ENCODE data around the gene SLC25A24. TPM values are rescaled to one million over a fixed set of nuclear protein-coding genes. Genes with fewer than 3 reads are reported as not detected.

The SLC25A24 gene
- total and polyA plus RNA-seq, 4 experiments from 2014 or later = 17.3 to 23.1 (median 18.9) TPM

DNA sequence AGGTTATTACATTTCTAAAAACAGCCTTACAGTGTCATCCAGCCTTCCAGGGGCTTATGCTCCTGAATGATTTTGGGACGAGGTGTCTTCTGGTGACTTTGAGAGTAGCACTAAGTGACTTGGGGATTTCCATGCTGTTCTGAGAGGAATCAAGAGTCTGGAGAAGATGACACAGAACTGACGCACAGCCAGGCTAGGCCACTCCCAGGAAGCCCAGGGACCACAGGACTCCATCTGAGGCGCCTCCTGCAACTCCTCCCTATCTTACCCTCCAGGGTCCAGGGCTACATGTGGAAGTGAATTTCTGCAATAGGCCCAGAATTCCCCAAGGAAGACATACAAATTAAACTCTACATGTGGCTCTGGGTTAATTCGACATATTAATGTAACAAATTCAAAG is 92.5 kb downstream of the SLC25A24 start:
- Histone ChIP-seq H3K4me1 (ENCODE audit: insufficient read depth, low read length) (no peaks in the 10 kb centered on the region), H3K9me3 (ENCODE audit: control insufficient read depth in 1 of 2, low read length in 2 of 2) (no peaks in the 10 kb centered on the region), H3K36me3 (ENCODE audit: insufficient read depth, low read length) (no peaks in the 10 kb centered on the region), H3K4me3 (ENCODE audit: low read length in 2 of 2) (no peak overlapping the region), H3K27me3 (ENCODE audit: insufficient read depth, low read length) (no peaks in the 10 kb centered on the region), H3K27ac (ENCODE audit: low read depth, low read length) (no peak overlapping the region)
- Mint-ChIP-seq H3K4me3 (no peak overlapping the region), H3K27ac (peak overlapping the region in 1 of 7 donors; percentile 62), H3K4me1 (peaks cover 0 to 4% (median under 1%) of the 10 kb centered on the region in 4 donors), H3K36me3 (no peaks in the 10 kb centered on the region), H3K27me3 (peaks cover 0 to 2% of the 10 kb centered on the region in 2 donors), H3K9me3 (peaks cover 0 to 5% (median 0%) of the 10 kb centered on the region in 8 donors)
- ChIA-PET POLR2A (ENCODE audit: partially characterized antibody) (interaction anchor here (0.6 kb wide), 1 partner anchor 123 kb away, joined by 3 read pairs; no protein-coding TSS in a partner anchor), CTCF (ENCODE audit: partially characterized antibody) (interaction anchor here (1.5 kb wide), 1 partner anchor 18 kb away, joined by 3 read pairs; no protein-coding TSS in a partner anchor)
- intact Hi-C loops (cut with micrococcal nuclease) = no loop called here
- peak in 1 of 5 donors; percentile 50 for DNase-seq

DNA sequence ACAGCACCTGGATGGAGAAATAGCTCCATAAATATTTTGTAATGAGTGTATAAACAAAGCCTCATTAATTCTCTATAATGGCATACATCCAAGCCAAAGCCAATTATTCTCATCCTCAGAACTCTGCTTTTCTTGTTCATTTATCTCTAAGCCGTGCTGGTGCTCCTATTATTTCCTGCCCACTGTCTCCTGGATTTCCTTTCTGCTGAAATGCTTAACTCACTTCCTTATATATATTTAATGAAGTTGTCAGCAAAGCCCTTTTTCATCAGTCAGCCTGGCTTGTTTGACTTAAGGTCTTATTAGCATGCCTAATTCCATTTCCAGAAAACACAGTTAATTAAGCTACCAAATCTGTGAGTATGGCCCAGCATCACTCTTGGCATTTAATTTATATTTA is 93.4 kb downstream of the SLC25A24 start:
- no peak overlapping the region for H3K27ac Mint-ChIP-seq
- H3K4me1 ChIP-seq (ENCODE audit: insufficient read depth, low read length) = no peaks in the 10 kb centered on the region
- intact Hi-C loops (cut with micrococcal nuclease) = no loop called here
- no peak overlapping the region for H3K27ac ChIP-seq (ENCODE audit: low read depth, low read length)
- ChIA-PET CTCF (ENCODE audit: partially characterized antibody) (interaction anchor here (1.1 to 1.2 kb wide), 2 partner anchors 20 to 324 kb away, joined by 4 to 5 read pairs; no protein-coding TSS in a partner anchor), POLR2A (ENCODE audit: partially characterized antibody) (no interaction called here)
- no peaks in the 10 kb centered on the region for H3K36me3 Mint-ChIP-seq
- peaks cover 0 to 4% (median 0%) of the 10 kb centered on the region in 4 donors for H3K4me1 Mint-ChIP-seq
- no peak for DNase-seq
- no peaks in the 10 kb centered on the region for H3K27me3 ChIP-seq (ENCODE audit: insufficient read depth, low read length)
- H3K27me3 Mint-ChIP-seq = no peaks in the 10 kb centered on the region
- peaks cover 0 to 5% (median 0%) of the 10 kb centered on the region in 8 donors for H3K9me3 Mint-ChIP-seq
- no peaks in the 10 kb centered on the region for H3K9me3 ChIP-seq (ENCODE audit: control insufficient read depth in 1 of 2, low read length in 2 of 2)
- no peaks in the 10 kb centered on the region for H3K36me3 ChIP-seq (ENCODE audit: insufficient read depth, low read length)
- H3K4me3 ChIP-seq (ENCODE audit: low read length in 2 of 2) = no peak overlapping the region
- H3K4me3 Mint-ChIP-seq = no peak overlapping the region

DNA sequence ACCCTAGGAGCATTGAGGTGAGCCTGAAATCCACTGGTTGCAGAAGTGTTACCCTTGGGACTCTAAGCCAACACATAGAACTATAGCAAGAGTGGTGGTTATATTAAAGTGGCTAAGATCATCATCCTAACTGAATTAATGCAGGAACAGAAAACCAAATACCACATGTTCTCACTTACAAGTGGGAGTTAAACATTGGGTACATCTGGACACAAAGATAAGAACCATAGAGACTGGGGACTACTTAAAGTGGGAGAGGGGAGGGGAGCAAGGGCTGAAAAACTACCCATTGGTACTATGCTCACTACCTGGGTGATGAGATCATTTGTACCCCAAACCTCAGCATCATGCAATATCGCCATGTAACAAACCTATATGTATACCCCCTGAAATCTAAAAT is 100.0 kb downstream of the SLC25A24 start:
- Histone ChIP-seq H3K27ac (ENCODE audit: low read depth, low read length) (no peak overlapping the region), H3K36me3 (ENCODE audit: insufficient read depth, low read length) (no peaks in the 10 kb centered on the region), H3K4me1 (ENCODE audit: insufficient read depth, low read length) (no peaks in the 10 kb centered on the region), H3K27me3 (ENCODE audit: insufficient read depth, low read length) (no peaks in the 10 kb centered on the region), H3K4me3 (ENCODE audit: low read length in 2 of 2) (no peak overlapping the region), H3K9me3 (ENCODE audit: control insufficient read depth in 1 of 2, low read length in 2 of 2) (no peaks in the 10 kb centered on the region)
- POLR2A ChIA-PET (ENCODE audit: partially characterized antibody) = no interaction called here
- Mint-ChIP-seq H3K27ac (no peak overlapping the region), H3K4me3 (no peak overlapping the region), H3K9me3 (peaks cover 0 to 4% (median 0%) of the 10 kb centered on the region in 8 donors), H3K36me3 (no peaks in the 10 kb centered on the region), H3K27me3 (no peaks in the 10 kb centered on the region), H3K4me1 (peaks cover 0 to 8% (median 3%) of the 10 kb centered on the region in 4 donors)
- CTCF ChIA-PET (ENCODE audit: partially characterized antibody) = no interaction called here
- no peak for DNase-seq
- intact Hi-C loops (cut with micrococcal nuclease) = no loop called here

DNA sequence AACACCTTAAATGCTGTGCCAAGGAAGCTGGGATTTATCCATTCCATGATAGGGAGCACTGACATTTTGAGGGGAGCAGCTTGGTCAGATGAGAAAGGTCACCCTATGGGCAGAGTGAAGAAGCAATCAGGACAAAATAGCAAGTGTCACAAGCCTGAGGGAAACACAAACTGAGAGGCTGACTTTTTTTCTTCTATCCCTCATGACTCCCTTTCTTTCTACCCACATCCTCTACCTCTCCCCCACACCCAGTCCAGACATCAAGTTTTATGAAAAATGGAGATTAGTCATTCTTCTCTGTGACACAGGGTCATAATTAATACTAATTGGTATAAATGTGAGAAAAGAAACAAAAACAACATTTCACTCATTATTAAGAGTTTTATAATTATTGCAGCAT is 103.1 kb downstream of the SLC25A24 start:
- H3K36me3 Mint-ChIP-seq = no peaks in the 10 kb centered on the region
- Histone ChIP-seq H3K4me3 (ENCODE audit: low read length in 2 of 2) (no peak overlapping the region), H3K27me3 (ENCODE audit: insufficient read depth, low read length) (no peaks in the 10 kb centered on the region), H3K4me1 (ENCODE audit: insufficient read depth, low read length) (no peaks in the 10 kb centered on the region), H3K36me3 (ENCODE audit: insufficient read depth, low read length) (no peaks in the 10 kb centered on the region), H3K27ac (ENCODE audit: low read depth, low read length) (no peak overlapping the region), H3K9me3 (ENCODE audit: control insufficient read depth in 1 of 2, low read length in 2 of 2) (no peaks in the 10 kb centered on the region)
- no peak overlapping the region for H3K4me3 Mint-ChIP-seq
- DNase-seq = no peak
- intact Hi-C loops (cut with micrococcal nuclease) = no loop called here
- H3K27ac Mint-ChIP-seq = no peak overlapping the region
- ChIA-PET POLR2A (ENCODE audit: partially characterized antibody) (no interaction called here), CTCF (ENCODE audit: partially characterized antibody) (interaction anchor here (0.9 kb wide), 2 partner anchors 14 to 28 kb away, joined by 3 read pairs; no protein-coding TSS in a partner anchor)
- peaks cover 0 to 8% (median 3%) of the 10 kb centered on the region in 4 donors for H3K4me1 Mint-ChIP-seq
- peaks cover 0 to 2% (median 0%) of the 10 kb centered on the region in 8 donors for H3K9me3 Mint-ChIP-seq
- H3K27me3 Mint-ChIP-seq = no peaks in the 10 kb centered on the region

DNA sequence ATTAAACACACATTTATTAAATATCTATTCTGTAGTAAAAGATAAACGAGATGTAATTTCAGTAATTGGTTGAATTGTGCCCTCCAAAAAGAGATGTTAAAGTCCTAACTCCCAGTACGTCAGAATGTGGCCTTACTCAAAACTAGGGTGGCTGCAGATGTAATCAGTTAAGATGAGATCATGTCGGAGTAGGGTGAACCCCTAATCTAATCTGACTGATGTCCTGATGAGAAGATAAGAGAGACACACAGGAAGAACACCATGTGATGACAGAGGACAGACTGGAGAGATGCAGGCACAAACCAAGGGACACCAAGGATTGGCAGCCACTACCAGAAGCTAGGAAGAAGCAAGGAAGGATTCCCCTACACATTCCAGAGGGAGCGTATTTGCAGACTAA is 104.1 kb downstream of the SLC25A24 start:
- no peak for DNase-seq
- Histone ChIP-seq H3K4me1 (ENCODE audit: insufficient read depth, low read length) (no peaks in the 10 kb centered on the region), H3K36me3 (ENCODE audit: insufficient read depth, low read length) (no peaks in the 10 kb centered on the region), H3K9me3 (ENCODE audit: control insufficient read depth in 1 of 2, low read length in 2 of 2) (no peaks in the 10 kb centered on the region), H3K27ac (ENCODE audit: low read depth, low read length) (no peak overlapping the region), H3K4me3 (ENCODE audit: low read length in 2 of 2) (no peak overlapping the region), H3K27me3 (ENCODE audit: insufficient read depth, low read length) (no peaks in the 10 kb centered on the region)
- Mint-ChIP-seq H3K4me3 (no peak overlapping the region), H3K27ac (no peak overlapping the region), H3K4me1 (peaks cover 0 to 8% (median 3%) of the 10 kb centered on the region in 4 donors), H3K9me3 (peaks cover 0 to 2% (median 0%) of the 10 kb centered on the region in 8 donors), H3K27me3 (no peaks in the 10 kb centered on the region), H3K36me3 (no peaks in the 10 kb centered on the region)
- ChIA-PET CTCF (ENCODE audit: partially characterized antibody) (no interaction called here), POLR2A (ENCODE audit: partially characterized antibody) (no interaction called here)
- intact Hi-C loops (cut with micrococcal nuclease) = no loop called here

DNA sequence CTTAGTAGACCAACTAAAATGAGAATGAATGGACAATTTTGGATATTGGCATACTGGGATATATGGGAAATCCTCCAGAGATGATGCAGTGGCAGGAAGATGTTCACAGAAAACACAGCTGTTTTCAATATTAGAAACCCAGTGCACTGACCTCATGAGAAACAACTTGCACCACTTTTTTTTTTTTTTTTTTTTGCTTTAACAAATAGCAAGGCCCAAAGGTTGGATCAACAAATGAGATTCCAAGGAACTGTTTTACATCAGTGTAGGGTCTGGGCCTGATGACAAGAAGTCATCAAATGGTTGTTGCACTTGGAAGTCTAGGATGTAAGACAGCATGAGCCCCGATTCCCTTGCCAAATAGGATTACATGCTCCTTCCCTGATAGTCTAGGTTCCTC is 110.7 kb downstream of the SLC25A24 start:
- Histone ChIP-seq H3K9me3 (ENCODE audit: control insufficient read depth in 1 of 2, low read length in 2 of 2) (no peaks in the 10 kb centered on the region), H3K27me3 (ENCODE audit: insufficient read depth, low read length) (no peaks in the 10 kb centered on the region), H3K27ac (ENCODE audit: low read depth, low read length) (no peak overlapping the region), H3K36me3 (ENCODE audit: insufficient read depth, low read length) (no peaks in the 10 kb centered on the region), H3K4me1 (ENCODE audit: insufficient read depth, low read length) (no peaks in the 10 kb centered on the region), H3K4me3 (ENCODE audit: low read length in 2 of 2) (no peak overlapping the region)
- Mint-ChIP-seq H3K4me1 (no peaks in the 10 kb centered on the region), H3K27me3 (peaks cover 0 to 1% of the 10 kb centered on the region in 2 donors), H3K9me3 (peaks cover 0 to 2% (median 0%) of the 10 kb centered on the region in 8 donors), H3K4me3 (no peak overlapping the region), H3K27ac (no peak overlapping the region), H3K36me3 (no peaks in the 10 kb centered on the region)
- intact Hi-C loops (cut with micrococcal nuclease) = no loop called here
- DNase-seq = no peak
- ChIA-PET POLR2A (ENCODE audit: partially characterized antibody) (no interaction called here), CTCF (ENCODE audit: partially characterized antibody) (no interaction called here)

DNA sequence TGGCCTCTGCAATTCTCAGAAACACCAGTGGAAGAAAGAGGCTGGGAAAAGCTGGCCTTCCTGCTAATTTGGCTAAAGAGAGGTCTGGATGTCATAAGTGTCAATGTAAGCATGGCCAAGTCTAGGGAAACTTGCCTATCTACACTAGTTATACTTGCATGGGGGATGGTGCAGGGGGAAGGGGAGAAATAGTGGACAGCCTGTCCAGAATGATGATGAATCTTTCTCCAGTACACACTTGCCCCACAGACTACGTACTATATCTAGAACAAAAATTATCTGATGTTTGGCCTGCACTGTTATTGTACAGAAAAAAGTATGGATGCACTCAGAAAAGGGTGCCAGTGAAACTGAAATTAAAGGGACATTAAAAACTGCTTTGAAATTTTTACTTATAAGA is 114.5 kb downstream of the SLC25A24 start:
- Histone ChIP-seq H3K36me3 (ENCODE audit: insufficient read depth, low read length) (no peaks in the 10 kb centered on the region), H3K4me1 (ENCODE audit: insufficient read depth, low read length) (peaks cover 31% of the 10 kb centered on the region), H3K9me3 (ENCODE audit: control insufficient read depth in 1 of 2, low read length in 2 of 2) (no peaks in the 10 kb centered on the region), H3K27ac (ENCODE audit: low read depth, low read length) (no peak overlapping the region), H3K4me3 (ENCODE audit: low read length in 2 of 2) (no peak overlapping the region), H3K27me3 (ENCODE audit: insufficient read depth, low read length) (no peaks in the 10 kb centered on the region)
- no peak for DNase-seq
- ChIA-PET CTCF (ENCODE audit: partially characterized antibody) (interaction anchor here (1.2 to 1.8 kb wide), 2 partner anchors 120 to 303 kb away, joined by 3 to 6 read pairs; no protein-coding TSS in a partner anchor), POLR2A (ENCODE audit: partially characterized antibody) (no interaction called here)
- no peaks in the 10 kb centered on the region for H3K36me3 Mint-ChIP-seq
- H3K4me3 Mint-ChIP-seq = no peak overlapping the region
- H3K27me3 Mint-ChIP-seq = peaks cover 0 to 1% of the 10 kb centered on the region in 2 donors
- peaks cover 19 to 33% (median 30%) of the 10 kb centered on the region in 4 donors for H3K4me1 Mint-ChIP-seq
- no peak overlapping the region for H3K27ac Mint-ChIP-seq
- intact Hi-C loops (cut with micrococcal nuclease) = no loop called here
- peaks cover 0 to 2% (median 0%) of the 10 kb centered on the region in 8 donors for H3K9me3 Mint-ChIP-seq

All from CD4-positive, alpha-beta memory T cell (primary cell).